GM10266 (cell line): ENCODE results near the gene ARHGEF12.
A peak's percentile ranks its signal among the peaks of the same experiment; 100 is the strongest.

Source experiments
- DNase-seq: peaks from one replicate; pipeline ENCODE4 v3.0.0; 2012; ENCODE audit errors: extremely low spot score
- TF ChIP-seq, protein P1 (sequence below): IDR thresholded peaks from 2 replicates; pipeline ENCODE4 v1.5.1; 2012; ENCODE audit warnings: mild to moderate bottlenecking, low read depth; ENCODE audit not compliant: control insufficient read depth, insufficient read depth; ENCODE audit errors: missing control alignments

ARHGEF12 gene

DNA sequence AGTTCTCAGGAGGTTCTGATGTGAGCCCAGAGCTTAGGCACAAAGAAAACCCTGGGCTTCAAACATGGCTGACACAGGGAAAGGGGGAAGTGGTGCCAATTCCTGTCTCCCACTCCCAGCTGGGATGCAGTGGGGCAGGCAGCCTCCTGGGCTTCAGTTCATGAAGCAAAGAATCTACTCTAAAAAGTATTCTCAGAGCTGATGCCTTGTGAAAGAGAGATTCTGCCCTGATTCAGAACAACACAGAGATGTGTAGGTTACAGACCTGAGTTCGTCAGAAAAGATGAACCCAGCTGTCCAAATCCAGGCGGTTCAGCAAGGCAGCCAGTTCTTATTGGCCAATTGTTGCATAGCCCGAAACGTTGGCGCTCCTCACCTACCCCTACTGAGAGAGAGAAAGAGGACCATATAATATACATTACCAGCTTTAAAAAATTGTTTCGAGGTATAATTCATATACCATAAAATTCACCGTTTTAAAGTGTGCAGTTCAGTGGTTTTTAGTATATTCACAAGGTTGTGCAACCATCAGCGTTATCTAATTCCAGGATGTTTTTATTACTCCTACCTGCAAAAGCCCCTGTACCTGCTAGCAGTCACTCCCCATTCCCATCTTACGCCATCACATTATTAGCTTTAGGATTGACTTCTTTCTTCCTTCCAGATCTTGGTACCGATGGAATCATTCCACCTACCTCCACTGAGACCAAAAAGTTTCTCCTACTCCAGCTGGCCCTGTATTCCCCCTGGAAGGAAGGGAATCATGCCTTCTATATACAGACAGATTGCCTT is 18.3 kb upstream of the ARHGEF12 start:
- TF ChIP-seq, protein P1, sequence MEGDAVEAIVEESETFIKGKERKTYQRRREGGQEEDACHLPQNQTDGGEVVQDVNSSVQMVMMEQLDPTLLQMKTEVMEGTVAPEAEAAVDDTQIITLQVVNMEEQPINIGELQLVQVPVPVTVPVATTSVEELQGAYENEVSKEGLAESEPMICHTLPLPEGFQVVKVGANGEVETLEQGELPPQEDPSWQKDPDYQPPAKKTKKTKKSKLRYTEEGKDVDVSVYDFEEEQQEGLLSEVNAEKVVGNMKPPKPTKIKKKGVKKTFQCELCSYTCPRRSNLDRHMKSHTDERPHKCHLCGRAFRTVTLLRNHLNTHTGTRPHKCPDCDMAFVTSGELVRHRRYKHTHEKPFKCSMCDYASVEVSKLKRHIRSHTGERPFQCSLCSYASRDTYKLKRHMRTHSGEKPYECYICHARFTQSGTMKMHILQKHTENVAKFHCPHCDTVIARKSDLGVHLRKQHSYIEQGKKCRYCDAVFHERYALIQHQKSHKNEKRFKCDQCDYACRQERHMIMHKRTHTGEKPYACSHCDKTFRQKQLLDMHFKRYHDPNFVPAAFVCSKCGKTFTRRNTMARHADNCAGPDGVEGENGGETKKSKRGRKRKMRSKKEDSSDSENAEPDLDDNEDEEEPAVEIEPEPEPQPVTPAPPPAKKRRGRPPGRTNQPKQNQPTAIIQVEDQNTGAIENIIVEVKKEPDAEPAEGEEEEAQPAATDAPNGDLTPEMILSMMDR: no peak
- DNase-seq: no peak

- TF ChIP-seq, protein P1: no peak
- no peak for DNase-seq
Measured at GRCh38 chr11:120318906-120319305, 17.3 kb upstream of the ARHGEF12 start.

DNA sequence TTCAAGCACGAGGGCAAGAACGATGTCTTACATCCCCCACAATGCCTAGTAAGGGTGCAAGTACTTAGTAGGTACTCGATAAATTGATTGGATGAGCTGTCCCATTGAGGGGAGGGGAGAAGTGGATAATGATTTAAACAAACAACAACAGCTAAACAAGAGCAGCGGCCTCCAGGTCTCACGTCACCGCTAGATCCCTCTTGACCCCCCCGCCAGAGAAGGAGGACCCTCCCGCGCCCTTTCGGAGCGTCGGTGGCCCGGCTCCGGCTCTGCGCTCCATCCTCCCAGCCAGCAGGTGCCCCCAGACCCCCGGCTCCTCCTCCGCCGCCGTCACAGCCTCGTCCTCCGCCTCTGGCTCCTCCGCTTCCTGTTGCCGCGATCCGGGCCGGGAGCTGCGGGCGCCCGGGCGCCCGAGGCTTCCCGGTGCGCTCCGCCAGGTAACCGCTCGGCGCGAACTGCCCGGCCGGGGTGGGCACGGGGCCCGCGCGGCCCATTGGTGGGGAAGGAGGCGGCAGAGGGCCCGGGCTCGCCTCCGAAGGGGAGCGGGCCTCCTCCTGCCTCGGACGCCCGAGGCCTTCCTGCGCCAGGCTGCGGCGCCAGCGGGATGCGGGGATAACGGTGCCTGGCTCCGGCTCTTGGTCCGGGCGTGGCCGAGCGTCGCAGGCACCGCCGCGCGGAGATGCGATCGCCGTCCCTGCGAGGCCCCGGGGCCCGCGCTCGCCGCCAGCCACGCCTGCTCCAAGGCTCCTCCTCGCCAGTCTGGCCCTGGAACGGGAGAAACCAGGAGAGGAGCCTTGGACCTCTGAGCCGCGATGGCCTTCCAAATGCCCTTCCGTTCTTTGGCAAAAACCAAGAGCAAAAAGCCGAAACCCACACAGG is 11.0 kb upstream of the ARHGEF12 start, which contains the start of gene TLCD5:
Gene TLCD5 (plus strand): TSS at position 368 of the 879 bp plus-strand sequence. CDS start 2,143 bp downstream, outside the sequence.
- DNase-seq: peak; percentile 81

GRCh38 chr11:120326228-120326627 is 10.0 kb upstream of the ARHGEF12 start:
- DNase-seq: no peak
- TF ChIP-seq, protein P1: no peak

More for the DNA sequence above, 11.0 kb upstream of the ARHGEF12 start, which contains the start of gene TLCD5:
- TF ChIP-seq, protein P1: peak; percentile 35

DNA sequence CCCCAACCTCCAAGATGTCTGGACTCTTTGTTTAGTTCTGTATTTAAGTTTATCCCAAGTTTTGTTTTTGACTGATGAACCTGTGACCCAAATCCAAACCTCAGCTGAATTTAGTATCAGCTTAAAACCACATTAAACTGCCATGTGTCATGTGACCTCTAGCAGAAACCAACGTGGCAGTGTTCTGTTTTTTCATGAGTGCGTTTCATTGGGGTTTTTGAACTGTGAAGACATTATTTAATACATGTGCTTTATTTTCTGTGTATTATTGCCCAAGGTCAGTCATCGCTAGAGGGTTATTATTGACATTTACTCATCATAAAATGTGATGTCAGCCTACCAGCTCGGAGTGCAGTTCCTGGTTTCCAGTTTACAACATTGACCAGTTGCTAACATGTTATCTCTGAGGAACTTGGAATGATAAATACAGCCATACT is 9.3 kb upstream of the ARHGEF12 start:
- no peak for DNase-seq
- TF ChIP-seq, protein P1: no peak

DNA sequence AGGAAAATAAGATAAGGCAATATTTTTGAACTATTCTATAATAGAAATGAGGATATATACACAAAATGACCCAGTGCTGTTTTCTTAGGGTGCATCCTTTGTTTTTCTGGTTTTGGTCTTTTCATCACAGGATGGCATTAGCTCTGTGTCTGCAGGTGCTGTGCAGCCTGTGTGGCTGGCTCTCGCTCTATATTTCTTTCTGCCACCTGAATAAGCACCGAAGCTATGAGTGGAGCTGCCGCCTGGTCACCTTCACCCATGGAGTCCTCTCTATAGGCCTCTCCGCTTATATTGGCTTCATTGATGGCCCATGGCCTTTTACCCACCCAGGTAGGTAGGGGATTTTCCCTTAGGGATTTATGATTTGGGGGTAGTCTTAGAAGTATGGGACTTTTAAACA is 8.9 kb upstream of the ARHGEF12 start:
- TF ChIP-seq, protein P1: no peak
- no peak for DNase-seq
